NOMO-1 treated with DMSO at 0.1 percent for 48 hours (cell line): ENCODE measurements around the gene KLKB1.

Experiments
- DNase-seq: peaks from one replicate; lab custom pipeline; 2025; ENCODE audit not compliant: unreplicated experiment; lab: John Stamatoyannopoulos, UW

The KLKB1 gene

DNA sequence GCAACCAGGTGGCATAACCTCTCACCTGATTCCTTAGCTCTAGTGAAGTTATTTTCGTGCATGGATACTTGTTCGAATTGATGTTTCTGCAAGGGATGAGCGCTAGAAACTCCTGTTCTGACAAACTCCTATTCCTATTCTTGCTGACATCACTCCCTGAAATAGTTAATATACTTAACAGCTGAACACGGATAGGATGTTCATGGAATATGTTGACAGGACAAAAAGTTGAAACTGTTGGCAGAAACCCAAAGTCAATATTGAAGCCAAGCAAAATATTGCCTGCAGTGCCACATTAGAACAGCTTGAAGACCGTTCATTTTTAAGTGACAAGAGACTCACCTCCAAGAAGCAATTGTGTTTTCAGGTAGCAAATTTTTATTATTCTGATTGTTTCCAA lies at the start of gene KLKB1:
Gene KLKB1 (plus strand): TSS at position 287 of the 400 bp plus-strand sequence. CDS start 689 bp downstream, outside the sequence.
- no peak for DNase-seq

DNA sequence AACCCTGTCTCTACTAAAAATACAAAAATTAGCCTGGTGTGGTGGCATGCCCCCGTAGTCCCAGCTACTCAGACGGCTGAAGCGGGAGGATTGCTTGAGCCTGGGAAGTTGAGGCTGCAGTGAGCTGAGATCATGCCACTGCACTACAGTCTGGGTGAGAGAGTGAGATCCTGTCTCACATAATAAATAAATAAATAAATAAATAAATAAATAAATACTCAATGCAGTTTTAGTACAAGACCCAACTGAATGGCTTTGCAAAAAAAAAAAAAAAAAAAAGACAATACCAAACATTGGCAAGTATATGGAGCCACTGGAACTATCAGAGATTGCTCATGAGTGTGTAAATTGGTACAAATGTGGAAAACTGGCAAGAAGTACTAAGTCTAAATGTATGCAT lies 39.2 kb upstream of the KLKB1 start:
- no peak for DNase-seq

DNA sequence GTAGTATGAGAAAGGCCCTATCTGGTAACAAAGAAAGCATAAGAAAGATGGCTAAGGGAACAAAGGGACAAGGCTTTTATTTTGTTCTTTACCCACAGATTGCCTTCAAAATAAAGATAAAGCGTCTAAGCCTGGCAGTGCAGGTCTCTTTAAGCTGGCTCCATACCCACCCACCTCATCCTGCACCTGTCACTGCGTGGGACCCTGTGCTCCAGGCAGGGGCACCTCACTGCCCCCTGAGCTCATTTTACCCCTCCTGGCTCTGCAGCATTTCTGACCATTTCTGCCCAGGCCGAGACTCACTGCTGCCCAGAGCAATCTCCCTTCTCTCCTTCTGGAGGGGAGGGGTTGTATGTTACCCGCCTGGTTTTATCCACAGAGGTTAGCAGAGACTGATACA lies 37.7 kb upstream of the KLKB1 start:
- DNase-seq = no peak

DNA sequence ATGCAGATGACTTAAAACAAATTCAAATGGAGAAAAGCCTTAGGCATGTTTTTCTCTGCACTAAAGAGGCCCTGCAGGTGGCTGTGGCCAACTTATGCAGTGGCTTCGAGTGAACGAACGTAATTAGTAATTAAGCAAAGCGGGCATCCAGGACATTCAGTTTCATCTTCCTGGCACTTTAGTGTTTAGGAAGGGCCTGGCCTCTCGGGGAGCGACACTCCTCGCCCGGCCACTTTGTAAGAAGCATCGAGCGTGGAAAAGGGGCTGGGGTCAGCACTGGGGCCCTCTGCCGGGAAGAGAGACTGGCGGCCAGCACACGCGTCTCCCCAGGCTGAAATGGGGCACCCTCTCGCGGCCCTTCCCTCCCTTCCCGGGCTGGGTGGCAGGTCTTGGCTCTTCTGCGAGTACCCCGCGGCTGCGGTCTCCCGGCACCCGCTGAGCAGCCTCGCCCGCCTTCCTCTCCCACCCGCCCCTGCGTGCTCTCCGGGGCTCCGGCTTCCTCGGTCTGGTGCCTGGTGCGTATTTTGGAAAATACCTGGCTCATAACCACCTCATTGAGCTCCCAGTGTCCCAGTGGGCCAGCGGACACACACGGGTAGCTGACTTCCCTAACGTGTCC lies 36.6 kb upstream of the KLKB1 start:
- DNase-seq = peak; percentile 28

DNA sequence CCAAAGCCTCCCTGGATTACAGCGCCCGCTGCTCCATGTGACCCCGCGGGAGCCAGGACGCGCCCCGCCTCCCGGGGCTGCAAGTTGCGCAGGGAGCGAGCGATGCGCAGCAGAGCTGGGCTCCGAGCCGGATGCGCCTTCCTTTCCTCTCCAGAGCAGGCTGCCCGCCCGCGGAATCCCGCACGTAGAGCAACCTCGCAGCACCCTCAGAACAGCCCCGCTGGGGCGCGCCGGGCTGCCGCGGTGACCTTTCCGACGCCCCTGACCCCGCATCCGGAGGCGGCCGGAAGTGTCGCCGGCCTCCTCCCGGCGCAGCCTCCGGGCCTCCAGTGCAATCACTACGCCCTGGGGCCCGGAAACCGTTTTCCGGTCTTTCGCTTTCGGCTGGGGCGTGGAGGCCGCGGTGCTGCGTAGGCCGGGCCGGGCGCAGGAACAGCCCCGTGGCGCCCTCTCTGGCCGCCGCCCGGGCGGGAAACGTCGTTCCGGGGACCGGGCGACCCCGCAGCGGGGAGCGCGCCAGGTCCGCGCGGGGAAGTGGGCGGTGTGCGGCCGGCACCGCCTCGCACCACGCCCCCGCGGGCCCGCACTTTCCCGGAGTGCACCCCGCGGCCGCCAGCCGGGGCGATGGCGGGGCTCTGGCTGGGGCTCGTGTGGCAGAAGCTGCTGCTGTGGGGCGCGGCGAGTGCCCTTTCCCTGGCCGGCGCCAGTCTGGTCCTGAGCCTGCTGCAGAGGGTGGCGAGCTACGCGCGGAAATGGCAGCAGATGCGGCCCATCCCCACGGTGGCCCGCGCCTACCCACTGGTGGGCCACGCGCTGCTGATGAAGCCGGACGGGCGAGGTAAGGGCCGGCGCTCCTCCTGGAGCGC lies 35.9 kb upstream of the KLKB1 start, which contains the start of gene CYP4V2:
Gene CYP4V2 (plus strand): TSS at position 368 of the 866 bp plus-strand sequence. CDS start 257 bp downstream, at position 625.
- DNase-seq = peak; percentile 75

DNA sequence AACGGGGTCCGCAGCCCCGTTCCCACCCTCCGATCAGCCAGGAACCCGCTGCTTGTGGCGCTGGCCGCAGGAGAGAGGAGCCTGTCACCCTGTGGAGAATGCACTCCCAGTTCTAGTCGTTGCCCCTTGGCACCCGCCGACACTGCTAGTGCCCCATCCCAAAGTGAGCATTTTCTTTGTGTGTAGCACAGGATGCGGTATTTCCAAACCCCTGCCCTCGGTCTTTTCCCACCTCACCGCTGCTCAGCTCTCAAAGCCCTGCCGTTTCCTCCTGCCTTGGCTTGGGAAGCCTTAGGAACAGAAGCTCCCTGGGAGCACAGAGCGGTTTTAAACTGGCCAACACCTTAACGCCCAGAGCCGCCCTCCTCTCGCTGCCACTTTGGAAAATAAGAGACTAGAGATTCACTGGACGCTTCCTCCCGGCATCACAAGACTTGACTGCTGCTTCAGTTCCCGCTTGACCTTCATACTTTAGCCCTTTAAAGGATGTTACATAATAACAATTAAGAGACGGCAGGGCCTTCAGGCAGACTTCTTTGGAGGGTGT lies 35.2 kb upstream of the KLKB1 start:
- peak; percentile 26 for DNase-seq

DNA sequence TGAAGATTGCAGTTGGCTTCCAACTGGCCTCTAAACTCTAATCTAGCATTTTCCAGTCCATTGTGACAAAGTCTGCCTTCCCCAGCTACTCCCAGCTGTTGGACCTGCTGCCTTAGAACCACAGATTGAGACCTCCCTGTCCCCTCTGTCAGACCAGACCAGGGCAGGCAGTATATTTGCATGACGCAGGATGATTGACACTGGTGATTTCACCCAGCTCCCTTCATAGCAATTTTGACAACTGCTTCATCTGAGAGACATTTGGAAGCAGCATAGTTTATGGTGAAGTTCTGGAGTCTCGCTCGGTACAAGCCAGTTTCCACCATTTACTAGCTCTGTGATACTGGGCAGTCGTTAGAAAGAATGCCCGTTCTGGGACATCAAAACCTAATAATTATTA lies 33.5 kb upstream of the KLKB1 start:
- no peak for DNase-seq

DNA sequence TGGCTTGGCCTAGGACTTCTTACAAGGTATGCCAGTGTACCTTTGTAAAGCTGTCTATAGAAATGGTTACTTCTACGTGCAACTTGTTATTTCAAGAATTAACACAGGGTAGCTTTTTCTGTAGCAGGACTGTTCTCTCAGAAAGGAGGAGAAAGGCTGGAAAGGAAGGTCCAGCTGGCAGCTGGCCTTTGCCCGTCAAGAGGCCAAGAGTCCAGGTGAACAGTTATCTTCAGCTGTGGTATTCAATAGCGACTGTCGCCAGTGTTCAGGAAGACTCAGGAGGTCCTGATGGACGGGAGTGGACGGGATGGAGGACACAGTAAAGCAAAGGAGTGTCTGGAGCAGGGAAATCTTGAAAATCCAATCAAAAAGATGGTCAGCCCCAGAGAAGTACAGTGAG lies 31.2 kb upstream of the KLKB1 start:
- no peak for DNase-seq

DNA sequence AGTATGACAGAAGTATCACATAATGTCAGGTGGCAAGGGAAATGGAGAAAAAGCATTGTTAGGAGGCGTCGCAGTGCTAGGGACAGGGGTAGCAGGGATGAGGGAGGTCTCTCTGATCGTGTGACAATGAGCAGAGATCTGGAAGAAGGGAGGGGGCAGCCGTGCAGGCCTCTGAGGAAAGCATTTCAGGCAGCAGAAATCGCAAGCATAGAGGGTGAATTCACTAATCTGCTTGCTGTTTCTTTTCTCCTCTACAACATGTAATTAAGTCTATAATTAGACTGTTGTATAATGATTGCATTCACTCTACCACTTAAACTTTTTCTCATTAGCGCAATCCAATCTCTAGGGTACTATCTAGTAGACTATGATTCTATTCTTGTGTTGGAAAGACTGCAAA lies 26.8 kb upstream of the KLKB1 start:
- DNase-seq = no peak

DNA sequence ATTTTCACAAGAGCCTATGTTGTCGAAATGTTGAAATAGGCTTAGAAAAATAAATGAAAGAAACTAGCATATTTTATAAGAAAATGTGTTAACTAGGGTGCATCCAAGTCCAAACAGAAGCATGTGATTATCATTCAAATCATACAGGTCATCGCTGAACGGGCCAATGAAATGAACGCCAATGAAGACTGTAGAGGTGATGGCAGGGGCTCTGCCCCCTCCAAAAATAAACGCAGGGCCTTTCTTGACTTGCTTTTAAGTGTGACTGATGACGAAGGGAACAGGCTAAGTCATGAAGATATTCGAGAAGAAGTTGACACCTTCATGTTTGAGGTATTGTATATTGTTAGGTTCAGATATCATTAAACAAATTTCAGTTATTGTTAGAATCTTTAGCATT lies 26.3 kb upstream of the KLKB1 start:
- no peak for DNase-seq

DNA sequence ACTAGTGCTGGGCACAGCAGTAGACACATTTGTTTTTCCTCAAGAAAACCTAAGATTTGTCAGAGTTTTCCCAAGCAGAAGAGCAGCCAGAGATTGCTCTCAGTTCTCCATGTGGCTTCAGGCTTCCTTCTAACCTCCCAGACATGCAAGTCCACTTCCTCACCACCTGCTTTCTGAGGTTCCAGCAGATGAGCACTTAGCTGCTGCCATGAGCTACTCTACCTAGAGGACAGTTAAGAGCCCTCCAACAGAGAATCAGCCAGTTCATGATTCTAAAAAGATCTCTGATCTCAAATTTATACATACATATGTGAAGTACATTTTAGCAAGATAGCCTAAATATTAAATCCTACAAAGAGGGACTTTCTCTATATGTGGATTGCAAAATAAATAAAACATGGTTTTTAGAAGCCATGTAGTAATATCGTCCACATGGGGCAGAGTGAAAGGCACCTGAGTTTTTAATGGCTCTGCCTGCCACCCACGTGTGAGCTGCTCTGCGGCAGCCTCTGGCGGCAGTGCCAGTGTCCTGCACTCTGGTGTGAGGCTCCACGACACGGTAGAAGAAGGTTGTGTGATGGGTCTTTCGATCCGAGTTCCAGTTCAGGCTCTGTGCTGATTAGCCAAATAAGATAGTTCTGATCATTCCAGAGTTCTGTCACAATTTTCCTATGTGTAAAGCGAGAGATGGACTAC lies 25.6 kb upstream of the KLKB1 start:
- DNase-seq = peak; percentile 63

DNA sequence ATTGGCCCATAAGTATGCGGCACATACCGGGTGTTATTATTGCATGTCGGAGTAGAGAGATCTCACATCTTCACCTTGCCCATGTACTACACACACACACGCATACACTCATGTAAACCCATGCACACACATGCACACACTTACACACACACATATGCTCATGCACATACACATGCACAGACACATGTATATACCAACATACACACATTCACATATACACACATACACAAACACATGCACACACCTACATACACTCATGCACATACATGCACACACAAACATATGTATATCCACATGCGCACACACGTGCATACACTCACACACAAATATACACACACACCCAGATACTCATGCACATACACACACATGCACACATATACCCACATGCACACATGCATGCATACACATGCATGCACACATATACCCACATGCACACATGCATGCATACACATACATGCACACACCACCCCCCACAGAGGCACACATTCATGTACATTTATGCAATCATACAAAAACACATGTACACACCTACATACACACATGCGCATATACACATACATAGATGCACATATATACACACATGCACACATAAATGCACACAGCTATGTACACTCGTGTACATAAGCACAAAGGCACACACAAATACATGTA lies 24.7 kb upstream of the KLKB1 start:
- no peak for DNase-seq

DNA sequence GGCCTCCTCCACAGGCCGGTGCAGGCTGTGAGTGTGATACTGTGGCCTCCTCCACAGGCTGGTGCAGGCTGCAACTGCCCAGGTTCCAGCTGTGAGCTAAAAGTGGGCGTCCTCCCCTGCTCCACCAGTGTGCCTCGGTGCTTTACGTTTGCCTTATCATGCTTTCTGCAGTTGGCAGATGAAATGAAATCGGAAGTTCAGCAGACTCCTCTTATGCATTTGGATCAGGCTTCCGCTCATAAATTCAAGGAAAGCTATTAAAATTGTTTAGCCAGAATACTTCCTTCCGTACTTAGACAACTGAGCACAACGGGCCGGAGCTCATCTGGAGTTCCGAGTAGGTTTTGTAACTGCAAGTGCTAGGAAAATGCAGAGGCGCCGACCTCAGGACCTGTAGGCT lies 23.9 kb upstream of the KLKB1 start:
- DNase-seq = peak; percentile 69

DNA sequence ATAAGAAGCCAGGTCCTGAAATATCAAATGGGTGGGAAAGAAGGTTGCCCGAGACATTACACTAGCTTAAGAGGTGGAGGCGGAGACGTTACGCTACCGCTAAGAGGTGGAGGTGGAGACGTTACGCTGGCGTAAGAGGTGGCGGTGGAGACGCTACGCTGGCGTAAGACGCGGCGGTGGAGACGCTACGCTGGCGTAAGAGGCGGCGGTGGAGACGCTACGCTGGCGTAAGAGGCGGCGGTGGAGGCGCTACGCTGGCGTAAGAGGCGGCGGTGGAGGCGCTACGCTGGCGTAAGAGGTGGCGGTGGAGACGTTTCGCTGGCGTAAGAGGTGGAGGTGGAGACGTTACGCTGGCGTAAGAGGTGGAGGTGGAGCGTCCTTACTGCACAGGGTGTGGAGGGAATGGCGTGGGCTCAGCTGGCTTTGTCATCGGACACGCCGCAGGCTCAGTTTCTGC lies 23.2 kb upstream of the KLKB1 start:
- DNase-seq = peak; percentile 91

DNA sequence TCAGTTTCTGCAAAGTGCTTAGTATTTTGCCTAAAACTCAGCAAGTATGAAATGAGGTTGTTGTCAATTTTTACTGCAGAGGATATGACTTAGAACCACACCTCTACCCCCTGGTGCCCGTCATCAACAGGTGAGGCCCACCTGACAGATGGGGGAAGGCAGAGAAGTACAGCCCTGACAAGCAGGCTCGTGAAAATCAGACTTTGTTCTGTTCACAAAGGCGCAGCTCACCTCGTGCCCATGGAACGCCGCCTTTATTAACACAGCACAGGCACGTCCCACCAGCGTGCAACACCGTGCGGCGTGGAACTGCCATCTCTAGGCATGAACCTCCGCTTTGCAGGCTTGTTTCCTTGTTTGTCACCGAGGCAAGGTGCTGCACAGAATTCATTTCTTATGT lies 22.6 kb upstream of the KLKB1 start:
- DNase-seq = no peak

DNA sequence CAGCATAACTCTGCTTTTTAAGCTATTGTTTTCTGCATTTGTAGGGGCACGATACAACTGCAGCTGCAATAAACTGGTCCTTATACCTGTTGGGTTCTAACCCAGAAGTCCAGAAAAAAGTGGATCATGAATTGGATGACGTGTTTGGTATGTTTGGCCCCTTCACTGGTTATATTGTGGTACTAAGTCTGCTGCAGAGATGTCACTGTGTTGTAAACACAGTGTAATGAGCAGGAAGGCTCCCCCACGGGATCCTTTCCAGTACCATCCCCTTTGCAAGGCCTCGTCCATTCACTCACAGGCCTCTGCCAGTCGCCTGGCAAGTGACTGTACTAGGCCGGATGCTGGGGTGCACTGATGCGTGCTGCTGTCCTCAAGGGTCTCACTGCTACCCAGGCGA lies 22.2 kb upstream of the KLKB1 start:
- DNase-seq = no peak

DNA sequence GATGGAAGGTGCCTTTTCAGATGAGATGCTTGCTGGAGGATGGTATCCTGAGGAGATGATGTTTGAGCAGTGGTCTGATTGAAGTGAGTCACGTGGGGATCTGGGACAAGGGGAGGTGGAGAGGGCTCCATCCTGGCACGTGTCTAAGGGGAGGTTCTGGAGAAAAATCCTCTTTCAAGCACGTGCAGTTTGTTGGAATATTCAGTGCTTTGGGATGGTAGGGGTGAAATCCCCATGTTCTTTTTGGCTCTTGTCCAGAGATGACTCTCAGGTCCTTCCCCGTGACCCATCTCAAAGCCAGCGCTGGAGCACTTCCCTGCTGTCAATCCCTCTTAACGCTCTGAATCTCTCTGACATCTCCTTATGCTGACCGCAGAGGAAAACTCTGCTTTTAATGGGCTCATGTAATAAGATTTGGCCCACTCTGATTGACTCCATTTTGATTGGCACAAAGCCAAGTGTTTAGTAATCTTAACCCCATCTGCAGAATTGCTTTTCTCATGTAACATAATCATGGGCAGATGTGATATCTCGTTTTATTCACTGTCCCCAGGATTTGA lies 10.8 kb upstream of the KLKB1 start:
- DNase-seq = no peak

DNA sequence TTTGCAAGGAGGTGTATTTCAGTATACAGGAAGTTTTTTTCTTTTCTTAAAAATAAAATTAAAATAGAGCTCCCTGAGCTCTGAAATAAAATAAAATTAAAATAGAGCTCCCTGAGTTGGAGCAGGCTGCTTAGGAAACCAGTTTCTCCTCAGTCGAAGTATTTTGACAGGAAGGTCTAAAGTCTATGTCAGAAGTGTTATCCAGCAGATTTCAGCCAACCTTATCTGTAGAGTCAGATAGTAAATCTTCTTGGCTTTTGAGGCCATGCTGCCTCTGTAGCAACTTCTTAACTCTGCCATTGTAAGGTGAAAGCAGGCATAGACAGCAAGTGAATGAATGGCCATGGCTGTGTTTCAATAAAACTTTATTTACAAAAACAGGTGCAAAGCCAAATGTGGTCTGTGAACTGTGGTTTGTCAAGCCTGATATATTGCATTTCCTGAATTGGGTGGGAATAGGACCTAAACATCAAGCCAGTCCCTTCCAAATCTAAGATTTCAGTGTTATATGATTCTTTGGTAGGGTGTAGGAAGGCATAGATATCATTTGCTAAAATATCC lies 9.5 kb upstream of the KLKB1 start:
- no peak for DNase-seq

DNA sequence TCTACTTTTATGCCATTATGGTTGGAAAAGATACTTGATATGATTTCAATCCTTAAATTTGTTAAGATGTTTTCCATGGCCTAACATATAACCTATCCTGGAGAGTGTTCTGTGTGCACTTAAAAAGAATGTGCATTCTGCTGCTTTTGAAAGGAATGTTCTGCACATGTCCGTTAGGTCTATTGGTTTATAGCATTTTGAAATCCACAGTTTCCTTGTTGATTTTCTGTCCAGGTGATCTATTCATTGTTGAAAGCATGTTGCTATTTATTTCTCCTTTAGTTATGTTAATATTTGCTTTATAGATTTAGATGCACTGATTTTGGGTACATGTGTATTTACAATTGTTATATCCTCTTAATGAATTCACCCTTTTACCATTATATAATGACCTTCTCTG lies 5.7 kb upstream of the KLKB1 start:
- no peak for DNase-seq

DNA sequence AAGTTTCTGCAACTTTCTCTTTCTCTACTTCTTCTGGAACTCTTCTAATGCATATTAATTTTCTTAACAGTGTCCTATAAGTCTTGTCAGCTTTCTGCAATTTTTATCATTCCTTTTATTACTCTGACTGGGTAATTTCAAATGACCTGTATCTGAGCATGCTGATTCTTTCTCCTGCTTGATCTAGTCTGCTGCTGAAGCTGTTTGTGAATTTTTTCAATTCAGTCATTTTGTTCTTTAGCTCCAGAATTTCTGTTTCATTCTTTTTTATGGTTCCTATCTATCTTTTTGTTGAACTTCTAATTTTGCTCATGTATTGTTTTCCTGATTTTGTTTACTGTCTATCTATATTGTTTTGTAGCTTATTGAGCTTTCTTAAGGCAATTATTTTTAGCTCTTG lies 1.5 kb upstream of the KLKB1 start:
- no peak for DNase-seq
